HG02588 (cell line): ENCODE results near the gene UACA.
"Not testable (repeated sequence)": the region's sequence is repeated elsewhere in the genome, so short reads cannot be mapped to it uniquely, and the experiment has no call there.

ENCODE experiments used
- ATAC-seq: cut with Tn5 transposase; IDR thresholded peaks from one replicate; pipeline ENCODE4 v1.9.1; 2021; ENCODE audit warnings: mild to moderate bottlenecking, moderate library complexity; ENCODE audit not compliant: unreplicated experiment

Gene UACA

DNA sequence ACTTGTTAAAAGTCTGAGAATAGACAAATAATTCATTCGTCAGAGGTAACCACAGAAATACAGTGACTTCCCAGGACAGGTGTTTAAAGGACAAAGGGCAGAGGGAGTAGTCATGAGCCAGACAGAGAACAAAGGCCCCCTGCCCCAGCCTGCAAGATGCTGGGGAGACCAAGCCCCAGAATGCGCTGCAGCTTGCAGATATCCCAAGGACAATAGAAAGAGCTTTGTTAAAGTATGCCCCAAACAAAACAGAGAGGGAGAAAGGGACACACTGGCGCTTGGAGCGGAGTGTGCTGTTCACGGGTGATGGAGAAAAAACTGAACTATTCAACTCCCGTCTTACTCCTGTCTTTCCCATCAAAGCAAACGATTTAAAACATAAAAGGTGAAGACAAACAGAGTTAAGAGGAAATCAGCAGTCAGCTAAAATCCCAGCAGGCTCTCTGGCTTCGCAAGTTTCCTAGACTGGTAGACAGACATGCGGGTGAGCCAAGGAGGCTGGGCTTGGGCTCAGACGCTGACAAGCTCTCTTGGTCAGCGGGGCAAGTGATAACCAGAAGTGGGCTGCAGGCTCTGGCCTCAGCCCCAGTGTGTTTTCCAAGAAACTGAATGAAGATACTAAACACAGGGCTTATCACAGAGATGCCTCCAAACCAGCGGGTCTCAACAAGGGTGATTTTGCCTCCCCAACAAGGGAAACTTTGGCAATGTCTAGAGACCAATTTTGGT, 130.1 kb downstream of the UACA start:
- no peak for ATAC-seq

DNA sequence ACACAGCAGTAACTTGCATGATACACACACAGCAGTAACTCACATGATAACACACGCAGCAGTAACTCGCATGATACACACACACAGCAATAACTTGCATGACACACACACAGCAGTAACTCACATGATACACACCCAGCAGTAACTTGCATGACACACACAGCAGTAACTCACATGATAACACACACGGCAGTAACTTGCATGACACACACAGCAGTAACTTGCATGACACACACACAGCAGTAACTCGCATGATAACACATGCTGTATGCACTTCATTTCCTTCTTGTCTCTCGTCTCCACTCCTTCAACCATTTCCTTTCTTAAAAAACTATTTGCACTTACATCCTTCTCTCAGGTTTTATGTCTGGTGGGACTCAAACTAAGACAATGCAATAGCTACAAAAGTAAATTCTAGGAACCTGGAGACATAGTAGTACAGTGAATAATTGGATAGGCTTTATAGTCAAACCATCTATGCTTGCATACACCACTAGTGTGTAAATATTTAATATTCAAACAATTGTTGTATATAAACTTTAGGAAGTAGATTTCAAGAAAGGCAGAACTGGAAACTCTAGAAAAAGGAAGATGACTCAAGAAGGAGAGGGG, 130.8 kb downstream of the UACA start:
- no peak for ATAC-seq

DNA sequence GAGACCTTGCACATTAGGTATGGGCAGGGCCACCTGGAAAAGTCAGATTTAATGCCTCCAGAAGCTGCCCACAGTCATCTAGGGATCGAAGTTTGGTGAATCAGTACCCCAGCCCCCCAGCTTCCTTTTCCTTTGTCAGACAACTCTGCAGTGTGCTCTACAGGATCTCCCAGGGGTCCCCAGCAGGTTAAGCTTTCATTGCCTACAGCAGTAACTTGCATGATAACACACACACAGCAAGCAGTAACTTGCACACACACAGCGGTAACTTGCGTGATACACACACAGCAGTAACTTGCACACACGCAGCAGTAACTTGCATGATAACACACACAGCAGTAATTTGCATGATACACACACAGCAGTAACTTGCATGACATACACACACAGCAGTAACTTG, 131.3 kb downstream of the UACA start:
- ATAC-seq = no peak

DNA sequence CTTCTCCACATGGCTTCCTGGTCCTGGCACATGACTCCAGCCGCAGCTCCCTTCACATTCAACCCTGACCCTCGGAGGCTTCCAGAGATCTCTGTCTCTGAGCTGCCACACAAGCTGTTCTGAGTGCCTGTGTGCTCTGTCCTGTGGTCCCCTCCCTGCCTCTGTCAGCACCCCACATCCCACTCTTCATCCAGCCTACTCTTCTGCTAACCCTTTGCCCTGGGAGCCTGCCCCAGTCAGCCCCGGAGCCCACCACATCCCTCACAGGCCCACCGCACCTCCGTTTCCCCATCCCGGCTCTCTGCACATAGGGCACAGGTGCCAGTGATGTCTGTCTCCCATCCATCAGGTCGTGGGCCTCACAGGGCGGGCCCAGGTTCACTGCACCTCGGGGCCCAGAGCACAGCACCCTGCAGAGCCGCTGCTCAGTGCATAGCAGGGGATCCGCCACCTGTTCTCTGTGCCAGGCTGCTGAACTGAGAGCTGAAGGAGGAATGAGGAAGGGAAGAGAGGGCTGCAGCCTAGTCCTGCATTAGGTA, 133.6 kb downstream of the UACA start:
- no peak for ATAC-seq

DNA sequence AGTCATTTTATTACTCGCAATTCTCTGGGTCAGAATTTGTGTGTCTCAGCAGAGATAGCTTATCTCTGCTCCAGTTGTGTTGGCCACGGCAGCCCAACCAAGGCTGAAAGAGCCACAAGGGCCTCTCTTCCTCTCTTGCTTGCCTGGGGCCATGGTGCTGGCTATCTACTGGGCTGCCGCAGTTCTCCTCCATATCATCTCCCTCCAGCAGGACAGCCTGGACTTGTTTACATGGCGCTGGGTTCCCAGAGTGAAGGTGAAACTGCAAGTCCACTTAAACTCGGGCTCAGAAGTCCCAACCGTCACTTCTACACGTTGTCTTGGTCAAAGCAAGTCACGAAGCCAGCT, 134.8 kb downstream of the UACA start:
- ATAC-seq = no peak

DNA sequence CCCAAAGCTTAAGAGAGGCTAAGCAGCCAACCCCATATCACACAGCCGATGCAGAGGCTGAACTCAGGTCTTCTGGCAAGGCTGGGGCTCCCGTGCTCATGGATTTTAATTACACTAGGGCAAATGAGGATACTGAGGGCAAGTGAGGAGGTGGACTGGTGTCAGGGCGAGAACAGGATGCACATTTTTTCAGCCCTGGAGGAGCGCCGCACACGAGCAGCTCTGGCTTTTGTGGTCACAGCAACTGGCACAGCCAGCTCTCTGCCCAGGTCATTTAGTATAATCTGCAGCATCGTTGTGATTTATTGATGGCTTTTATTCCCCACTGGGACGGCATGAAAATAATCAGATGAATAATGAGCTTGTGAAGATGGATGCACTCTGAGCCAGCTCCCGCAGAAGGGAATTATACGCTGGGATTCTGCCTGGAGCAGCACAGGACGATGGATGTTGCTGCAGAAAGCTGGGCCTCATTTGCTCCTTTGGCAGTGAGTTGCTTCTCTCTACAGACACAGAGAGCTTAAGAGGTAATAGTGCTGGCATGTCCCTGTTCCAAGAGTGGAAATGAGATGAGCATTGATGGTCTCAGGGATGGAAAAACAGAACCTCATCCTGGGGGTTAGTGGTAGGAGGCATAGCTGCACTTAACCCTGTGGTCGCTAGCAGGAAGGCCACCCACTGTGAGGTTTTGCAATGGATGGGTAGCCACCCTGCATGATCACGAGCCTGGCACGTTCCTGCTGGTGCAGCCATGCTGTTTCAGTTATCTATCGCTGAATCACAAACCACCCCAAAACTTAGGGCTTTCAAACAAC, 135.4 kb downstream of the UACA start:
- ATAC-seq = no peak

DNA sequence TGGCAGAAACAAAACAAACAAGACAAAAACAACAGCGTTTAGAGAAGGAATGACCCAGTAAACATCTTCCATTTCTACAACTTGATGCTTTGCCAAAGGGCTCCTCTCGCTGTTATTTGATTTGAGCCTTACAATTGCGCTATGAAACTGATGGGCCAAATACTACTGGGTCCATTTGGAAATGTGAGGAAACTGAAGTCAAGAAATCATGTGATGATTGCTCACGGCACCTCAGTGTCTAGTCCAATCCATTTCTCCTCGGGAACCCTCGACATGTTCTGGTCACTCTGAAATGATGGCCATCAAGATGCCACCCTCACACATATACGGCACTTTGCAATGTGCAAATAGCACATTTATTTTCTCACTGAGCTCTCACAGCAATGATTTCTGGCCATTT, 136.0 kb downstream of the UACA start:
- ATAC-seq = no peak

DNA sequence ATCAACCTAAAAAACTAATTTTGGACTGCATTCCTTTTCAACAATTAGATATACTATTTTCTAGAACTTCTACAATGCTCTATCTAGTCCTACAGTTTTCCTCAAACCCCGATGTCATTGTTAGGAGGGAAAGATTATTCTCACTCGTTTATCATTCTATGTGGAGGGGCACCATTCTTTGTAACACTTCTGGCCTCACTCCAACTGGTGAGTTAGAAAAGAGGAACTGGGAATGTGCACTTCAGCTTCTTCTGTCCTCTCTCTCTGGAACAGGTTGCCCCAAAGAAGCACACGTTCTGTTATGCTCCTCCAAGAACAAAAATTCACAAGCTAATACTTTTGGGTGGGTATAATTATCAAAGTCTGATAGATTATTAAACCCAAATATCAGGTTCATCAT, 137.9 kb downstream of the UACA start:
- ATAC-seq = no peak

DNA sequence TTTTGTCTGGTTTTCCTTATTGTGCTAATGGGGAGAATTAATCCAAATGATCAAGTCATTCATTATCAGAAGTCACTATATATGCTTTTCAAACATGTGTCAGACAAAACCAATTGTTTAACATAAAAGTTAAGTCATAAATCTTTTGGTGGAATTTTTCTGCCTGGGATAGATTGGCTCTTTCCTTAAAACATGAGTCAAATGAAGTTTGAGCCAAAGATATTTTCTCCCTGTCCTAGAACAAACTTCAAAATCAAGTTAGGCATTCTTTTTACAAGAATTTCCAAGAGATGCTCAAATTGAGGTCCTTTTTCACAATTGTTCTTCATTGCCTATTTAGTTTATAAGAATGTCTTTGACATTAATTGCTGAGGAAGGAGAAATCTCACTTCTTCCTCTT, 138.3 kb downstream of the UACA start:
- ATAC-seq = no peak

DNA sequence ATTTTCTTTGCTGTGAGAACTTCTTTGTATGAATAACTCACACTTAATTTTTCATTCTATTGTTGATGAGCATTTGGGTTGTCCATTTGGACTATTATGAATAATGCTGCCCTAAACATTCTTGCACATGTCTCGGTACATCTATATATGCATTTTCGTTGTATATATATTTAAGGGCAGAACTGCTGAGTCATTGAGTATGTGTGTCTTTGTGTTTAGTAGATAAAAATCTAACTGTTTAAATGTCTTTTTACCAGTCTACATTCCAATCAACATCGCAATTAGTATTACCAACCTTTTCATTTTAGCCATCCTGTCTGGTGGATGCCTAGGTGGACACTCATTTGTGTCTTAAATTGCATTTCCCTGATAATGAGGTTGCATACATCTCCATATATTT, 144.4 kb downstream of the UACA start:
- ATAC-seq = no peak

DNA sequence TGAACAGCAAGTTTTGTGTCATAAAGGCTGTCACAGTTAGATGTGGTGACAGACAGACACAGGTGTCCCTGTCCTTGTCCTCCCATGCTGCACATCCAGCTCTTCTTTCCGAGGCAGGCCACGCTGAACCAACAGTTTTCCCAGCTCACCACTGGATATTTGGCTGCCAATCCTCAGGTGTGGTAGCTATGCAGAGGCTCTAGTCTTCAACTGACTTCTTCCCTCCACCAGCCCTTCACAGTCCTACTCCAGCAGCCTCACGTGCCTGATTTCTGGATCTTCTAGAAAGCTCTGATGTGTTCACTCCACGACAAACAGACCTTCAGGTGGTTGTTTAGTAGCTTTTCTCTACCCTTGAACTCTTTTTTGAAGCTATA, 145.5 kb downstream of the UACA start:
- no peak for ATAC-seq

DNA sequence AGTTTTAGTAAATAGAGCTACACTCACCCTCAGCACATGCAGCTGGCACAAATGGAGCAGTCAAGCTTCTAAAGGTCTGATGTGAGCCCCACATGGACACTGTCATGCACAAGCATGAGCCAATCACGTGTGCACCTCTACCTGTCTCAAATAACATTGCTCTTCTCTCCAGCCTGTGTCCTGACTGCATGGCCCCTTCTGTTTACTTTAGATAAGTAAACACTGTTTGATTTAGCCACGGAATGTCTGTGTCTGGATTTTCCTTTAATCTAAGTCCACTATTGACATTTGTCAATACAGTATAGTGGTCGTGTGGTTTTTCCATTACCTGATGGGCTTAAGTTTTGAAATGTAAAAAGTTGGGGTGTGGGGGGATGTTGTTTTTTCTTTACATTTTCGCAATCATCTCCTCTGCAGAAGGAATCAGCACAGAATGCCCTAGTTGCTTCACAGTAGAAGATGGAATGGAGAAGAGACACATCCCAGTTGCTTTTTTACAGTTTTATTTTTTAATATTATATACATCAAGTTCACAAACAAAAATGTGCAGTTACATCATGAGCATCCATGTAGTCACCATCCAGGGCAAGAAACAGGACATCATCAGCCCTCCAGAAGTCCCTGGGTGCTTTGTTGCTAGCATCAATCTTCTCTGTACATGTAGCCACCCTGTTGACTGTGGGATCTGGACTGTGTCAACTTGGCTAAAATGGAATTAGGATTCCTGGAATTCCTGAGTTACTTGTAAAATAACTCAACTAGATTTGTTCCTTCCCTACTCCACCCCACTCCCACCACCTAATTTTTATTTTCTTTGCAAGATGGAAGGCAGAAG, 146.1 kb downstream of the UACA start:
- ATAC-seq = no peak

DNA sequence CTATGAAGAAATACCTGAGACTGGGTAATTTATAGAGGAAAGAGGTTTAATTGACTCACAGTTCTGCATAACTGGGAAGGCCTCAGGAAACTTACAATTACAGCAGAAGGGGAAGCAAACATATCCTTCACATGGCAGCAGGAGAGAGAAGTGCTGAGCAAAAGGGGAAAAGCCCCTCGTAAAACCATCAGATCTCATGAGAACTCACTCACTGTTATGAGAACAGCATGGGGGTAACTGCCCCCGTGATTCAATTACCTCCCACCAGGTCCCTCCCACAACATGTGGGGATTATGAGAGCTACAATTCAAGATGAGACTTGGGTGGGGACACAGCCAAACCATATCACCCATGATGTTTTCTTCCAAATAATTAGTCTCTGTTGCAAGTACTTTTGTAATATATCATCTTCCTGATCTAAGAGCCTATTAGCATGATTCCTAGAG, 147.0 kb downstream of the UACA start:
- ATAC-seq = not testable (repeated sequence)

DNA sequence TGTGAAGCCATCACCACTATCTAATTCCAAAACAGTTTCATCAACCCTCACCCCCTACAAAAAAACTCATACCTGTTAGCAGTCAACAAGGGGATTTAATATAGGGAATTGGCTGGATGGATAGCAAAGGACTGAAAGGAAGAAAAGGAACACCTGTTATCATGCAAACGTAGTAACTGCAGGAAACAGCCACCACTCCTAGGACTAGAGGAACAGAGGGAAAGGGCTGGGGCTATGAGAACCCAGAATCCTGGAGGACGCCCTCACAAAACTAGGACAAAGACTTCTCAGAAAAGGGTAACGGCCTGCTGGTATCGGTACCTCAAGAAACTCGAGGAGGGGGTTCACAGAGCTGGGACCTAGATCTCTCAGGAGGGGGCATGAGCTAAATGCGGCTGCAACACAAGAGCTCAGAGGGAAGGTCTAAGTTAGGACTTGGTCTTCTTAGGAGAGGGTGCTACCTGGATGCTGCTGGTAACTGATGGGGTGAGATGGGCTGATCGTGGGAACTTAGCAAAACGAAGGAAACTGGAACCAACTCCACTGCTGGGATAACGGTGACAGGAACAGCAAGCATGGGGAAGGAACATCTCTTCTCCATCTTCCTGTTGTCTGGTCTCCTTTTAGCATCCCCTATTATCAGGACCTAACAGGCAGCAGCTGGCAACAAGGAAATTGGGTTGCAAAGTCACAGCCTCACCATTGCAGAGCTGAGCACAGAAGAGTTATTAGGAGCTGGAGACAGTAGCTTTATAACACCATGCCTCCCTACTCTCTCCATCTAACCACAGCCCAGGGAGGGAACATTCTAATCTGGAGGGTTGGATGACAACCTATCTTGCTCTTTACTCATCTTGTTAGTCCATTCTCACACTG, 147.7 kb downstream of the UACA start:
- ATAC-seq = no peak

DNA sequence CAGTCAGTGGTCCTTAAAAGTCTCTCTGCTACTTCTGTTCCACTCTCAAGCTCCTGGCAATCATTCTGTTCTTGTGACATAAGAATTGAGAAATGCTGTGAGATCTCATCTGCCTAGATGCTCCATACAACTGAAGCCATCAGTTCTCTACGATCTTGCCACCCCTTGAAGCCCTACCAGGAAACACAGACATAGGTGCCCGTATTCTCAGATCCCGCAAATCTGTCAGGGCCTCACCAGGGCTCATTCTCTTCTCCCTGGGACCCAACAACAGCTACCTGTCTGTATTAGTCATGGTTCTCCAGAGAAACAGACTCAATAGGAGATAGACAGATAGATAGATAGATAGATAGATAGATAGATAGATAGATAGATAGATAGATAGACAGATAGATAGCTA, 149.1 kb downstream of the UACA start:
- no peak for ATAC-seq

DNA sequence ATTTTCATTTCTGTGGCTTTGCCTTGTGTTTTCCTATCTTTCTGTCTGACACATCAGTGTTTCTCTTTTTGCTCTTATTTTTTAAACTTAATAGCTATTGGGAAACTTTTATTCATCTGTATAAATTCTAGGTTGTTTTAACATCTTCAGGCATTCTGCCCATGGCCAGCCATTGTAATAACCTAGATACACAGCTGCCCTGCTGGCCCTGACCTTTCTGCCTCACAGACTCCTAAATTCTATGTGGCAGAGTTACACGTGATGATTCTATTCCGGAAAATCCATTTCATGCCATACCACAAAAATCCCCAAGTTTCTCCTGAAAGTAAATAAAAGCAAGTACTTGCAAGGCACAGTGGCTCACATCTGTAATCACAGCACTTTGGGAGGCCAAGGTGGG, 150.1 kb downstream of the UACA start:
- ATAC-seq = no peak

DNA sequence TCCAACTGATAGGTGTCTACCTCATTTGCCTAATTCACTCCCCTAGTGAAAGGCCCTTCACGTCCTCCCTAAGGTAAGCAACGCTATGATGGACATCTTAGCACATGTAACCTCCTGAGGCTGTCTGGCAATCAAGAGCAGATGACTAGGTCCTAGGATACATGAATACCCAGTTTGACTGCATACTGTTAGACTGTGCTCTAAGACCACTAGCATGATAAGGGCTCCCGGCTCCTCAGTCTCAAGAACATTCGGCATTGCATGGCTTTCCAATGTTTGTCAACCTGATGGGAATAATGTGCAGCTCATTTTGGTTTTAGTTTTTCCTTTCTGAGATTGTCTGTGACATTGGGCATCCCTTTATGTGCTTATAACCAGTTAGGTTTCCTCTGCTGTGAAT, 152.1 kb downstream of the UACA start:
- no peak for ATAC-seq

DNA sequence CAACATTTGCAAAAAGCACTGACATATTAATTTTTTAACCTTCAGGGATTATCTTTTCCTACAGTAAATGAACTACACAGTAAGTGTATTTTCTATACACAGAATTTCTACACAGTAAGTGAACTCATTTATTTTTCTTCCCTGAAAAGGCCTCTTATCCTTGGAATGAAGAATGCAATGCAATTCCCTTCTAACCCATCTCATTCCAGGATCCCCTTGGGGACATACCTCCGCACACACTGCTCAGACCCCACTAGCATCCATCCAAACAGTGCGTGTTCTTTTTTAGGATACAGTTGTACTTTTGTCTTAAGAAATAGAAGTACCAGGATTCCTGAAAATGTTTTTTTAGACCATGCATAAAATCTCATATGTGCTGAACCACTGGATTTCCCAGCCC, 152.8 kb downstream of the UACA start:
- no peak for ATAC-seq

DNA sequence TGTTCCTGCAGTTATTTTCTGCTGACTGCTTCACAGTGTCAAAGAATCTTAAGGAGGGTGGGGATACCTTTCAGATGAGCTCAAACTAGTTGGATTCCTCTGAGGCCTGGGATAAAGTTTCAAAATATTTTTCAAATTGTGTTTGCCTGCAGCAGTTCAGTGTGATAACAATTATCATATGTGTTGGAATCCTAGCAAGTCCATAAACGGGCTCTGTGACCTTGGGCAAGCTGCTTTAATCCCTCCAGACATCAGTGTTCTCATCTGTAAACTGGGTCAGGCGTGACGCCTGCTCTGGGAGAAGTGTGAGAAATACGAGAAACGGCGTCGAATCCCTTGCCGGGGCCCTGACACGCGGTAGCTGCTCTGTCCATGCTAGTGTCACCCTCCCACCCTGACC, 153.5 kb downstream of the UACA start:
- ATAC-seq = no peak

DNA sequence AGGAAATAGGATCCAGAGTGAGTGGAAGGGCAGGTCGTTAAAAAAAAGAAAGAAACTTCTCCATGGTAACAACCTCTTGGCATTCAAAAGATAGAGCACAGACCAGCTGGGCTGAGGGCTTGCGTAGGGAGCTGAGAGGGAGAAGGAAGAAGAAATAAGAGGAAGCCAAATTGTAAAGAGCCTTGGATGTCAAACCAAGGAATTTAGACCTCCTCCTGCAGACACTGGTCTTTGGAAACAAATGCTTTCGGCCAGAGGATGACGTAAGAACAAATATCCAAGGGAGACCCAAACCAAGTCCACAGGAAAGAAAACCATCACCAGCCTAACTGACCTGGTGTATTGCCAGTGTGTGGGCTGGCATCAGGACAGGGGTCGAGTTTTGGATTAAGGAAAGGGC, 155.2 kb downstream of the UACA start:
- no peak for ATAC-seq
